Endothelial cell of umbilical vein (primary cell): ENCODE measurements around the gene RSRC2.

Experiments used
- EZH2 ChIP-seq: IDR thresholded peaks from 2 replicates; pipeline ENCODE4 v1.6.1; 2012; ENCODE audit warnings: borderline replicate concordance, low read depth, mild to moderate bottlenecking, moderate library complexity, low read length, inconsistent platforms; ENCODE audit not compliant: severe bottlenecking
- GATA2 ChIP-seq: IDR thresholded peaks from 2 replicates; pipeline ENCODE4 v1.7.0; 2011; ENCODE audit warnings: low read depth, mild to moderate bottlenecking, moderate library complexity, mixed read lengths, low read length; ENCODE audit not compliant: insufficient read length, insufficient read depth
- JUN ChIP-seq: IDR thresholded peaks from 2 replicates; pipeline ENCODE4 v1.6.1; 2011; ENCODE audit warnings: borderline replicate concordance, low read depth; ENCODE audit not compliant: insufficient read length, insufficient read depth
- MYC ChIP-seq: IDR thresholded peaks from one replicate; pipeline ENCODE4 v1.6.1; 2011; ENCODE audit warnings: mild to moderate bottlenecking, low read depth, low read length
- POLR2A ChIP-seq: IDR thresholded peaks from 2 replicates; pipeline ENCODE4 v1.6.1; 2012; ENCODE audit warnings: low read depth, mild to moderate bottlenecking, control low read depth, low read length
- POLR2AphosphoS5 ChIP-seq: IDR thresholded peaks from 2 replicates; pipeline ENCODE4 v1.6.1; 2012; ENCODE audit warnings: low read depth, mild to moderate bottlenecking, control low read depth, low read length, moderate library complexity; ENCODE audit not compliant: insufficient read depth
- TF ChIP-seq, protein P1 (sequence below), 2 donors: IDR thresholded peaks; 1 replicate in 1 of 2; 2 replicates in 1 of 2; pipeline ENCODE4 v1.5.1; 2011; ENCODE audit warnings: low read length in 2 of 2, mild to moderate bottlenecking in 2 of 2, moderate library complexity in 2 of 2, control low read depth in 1 of 2, inconsistent platforms in 1 of 2, low read depth in 1 of 2; ENCODE audit not compliant: insufficient read depth in 1 of 2; ENCODE audit errors: extremely low read depth in 1 of 2
- TF ChIP-seq, protein P2 (sequence below): IDR thresholded peaks from 2 replicates; pipeline ENCODE4 v1.6.1; 2011; ENCODE audit not compliant: insufficient read depth, insufficient read length

DNA sequence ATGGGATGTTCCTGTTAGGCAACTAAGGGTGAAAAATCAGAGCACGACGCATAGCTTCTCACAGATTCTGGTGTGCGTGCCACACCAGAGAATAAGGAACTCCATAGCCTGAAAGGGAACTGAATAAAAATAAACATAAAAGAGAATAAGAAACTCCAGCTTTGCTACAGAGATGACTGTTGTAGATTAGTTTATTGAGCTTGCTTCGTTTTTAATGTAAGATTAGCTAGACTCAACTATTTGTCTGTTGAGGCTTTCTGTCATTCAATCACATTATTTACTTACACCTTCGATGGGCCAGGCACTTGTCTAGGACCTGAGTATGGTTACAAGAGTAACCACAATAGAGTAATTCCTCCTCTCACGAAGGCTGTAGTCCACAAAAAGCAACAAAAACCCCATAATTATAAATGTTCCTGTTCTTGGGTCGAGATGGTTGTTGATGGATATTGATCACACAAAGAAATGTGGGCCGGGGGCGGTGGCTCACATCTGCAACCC, 25.2 kb downstream of the RSRC2 start:
- TF ChIP-seq, protein P1, sequence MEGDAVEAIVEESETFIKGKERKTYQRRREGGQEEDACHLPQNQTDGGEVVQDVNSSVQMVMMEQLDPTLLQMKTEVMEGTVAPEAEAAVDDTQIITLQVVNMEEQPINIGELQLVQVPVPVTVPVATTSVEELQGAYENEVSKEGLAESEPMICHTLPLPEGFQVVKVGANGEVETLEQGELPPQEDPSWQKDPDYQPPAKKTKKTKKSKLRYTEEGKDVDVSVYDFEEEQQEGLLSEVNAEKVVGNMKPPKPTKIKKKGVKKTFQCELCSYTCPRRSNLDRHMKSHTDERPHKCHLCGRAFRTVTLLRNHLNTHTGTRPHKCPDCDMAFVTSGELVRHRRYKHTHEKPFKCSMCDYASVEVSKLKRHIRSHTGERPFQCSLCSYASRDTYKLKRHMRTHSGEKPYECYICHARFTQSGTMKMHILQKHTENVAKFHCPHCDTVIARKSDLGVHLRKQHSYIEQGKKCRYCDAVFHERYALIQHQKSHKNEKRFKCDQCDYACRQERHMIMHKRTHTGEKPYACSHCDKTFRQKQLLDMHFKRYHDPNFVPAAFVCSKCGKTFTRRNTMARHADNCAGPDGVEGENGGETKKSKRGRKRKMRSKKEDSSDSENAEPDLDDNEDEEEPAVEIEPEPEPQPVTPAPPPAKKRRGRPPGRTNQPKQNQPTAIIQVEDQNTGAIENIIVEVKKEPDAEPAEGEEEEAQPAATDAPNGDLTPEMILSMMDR (IDR thresholded peaks at IDR 0.05; ENCODE audit: extremely low read depth in 1 of 2, insufficient read depth in 1 of 2, low read depth in 1 of 2, low read length in 2 of 2) = no peak
- no peak for TF ChIP-seq POLR2A
- no peak for TF ChIP-seq POLR2AphosphoS5
- TF ChIP-seq, protein P2, sequence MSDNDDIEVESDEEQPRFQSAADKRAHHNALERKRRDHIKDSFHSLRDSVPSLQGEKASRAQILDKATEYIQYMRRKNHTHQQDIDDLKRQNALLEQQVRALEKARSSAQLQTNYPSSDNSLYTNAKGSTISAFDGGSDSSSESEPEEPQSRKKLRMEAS = no peak
- no peak for TF ChIP-seq EZH2
- TF ChIP-seq MYC = no peak
- TF ChIP-seq JUN = no peak
- no peak for TF ChIP-seq GATA2
